OCI-LY7 (cell line): Measurements from ENCODE around the gene ZNF879.

ENCODE experiments used
- CTCF ChIP-seq: fragments of 200-600 bp; sonication (generic); conservative IDR thresholded peaks from 2 replicates; pipeline ENCODE4 v1.5.1; 2014; ENCODE audit warnings: mild to moderate bottlenecking, antibody characterized with exemption, low read length, moderate library complexity, mixed read lengths
- EZH2phosphoT487 ChIP-seq: fragments of 200-600 bp; sonication (generic); IDR thresholded peaks from 2 replicates; pipeline ENCODE4 v1.6.1; 2018; ENCODE audit warnings: low read depth, borderline replicate concordance, mild to moderate bottlenecking, mixed run types, antibody characterized with exemption, low read length, moderate library complexity, mixed read lengths

GRCh38 chr5:178988436-178989220 is 35.0 kb upstream of the ZNF879 start:
- TF ChIP-seq CTCF (no peak), EZH2phosphoT487 (no peak)
